Measurements from ENCODE around the gene HBG1. TPM values are rescaled to one million over a fixed set of nuclear protein-coding genes. Genes with fewer than 3 reads are reported as not detected.

HBG1 gene
- total and polyA plus RNA-seq, 11 donors = not detected

DNA sequence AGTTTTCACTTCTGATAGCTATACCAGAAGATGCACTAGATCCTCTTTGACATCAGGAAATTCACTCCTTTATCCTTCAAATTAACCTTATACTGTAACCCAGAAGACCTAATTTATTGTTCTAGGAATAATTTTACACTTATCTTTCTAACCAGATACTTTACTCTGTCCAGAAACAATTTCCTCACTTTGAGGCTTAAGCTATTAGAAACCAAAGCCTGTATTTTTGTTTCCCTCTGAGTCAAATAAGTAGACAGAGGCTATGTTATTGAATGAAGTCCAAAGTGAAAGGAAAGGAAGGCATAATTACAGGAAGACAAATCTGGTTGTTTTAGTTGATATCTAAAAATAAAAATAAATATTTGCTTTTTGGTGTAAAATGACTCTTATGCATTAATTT is 51.4 kb downstream of the HBG1 start:
- H3K4me1 ChIP-seq = no peaks in the 10 kb centered on the region
- no peaks in the 10 kb centered on the region for H3K36me3 ChIP-seq
- no peak overlapping the region for H3K27ac ChIP-seq
- H3K4me3 ChIP-seq = no peak overlapping the region
- ATAC-seq (no peak), DNase-seq (no peak)
- no peaks in the 10 kb centered on the region for H3K9me3 ChIP-seq
- TF ChIP-seq CTCF (IDR thresholded peaks at IDR 0.05) = no peak
- no peak for TF ChIP-seq POLR2A (IDR thresholded peaks at IDR 0.05)
- intact Hi-C loops (cut with DNase I) = no loop called here
- peaks cover 0 to 4% (median 0%) of the 10 kb centered on the region in 9 donors for H3K27me3 ChIP-seq

Other genes with a start within 250 kb of the HBG1 start
- gene OR52J3, start 203.3 kb downstream of the HBG1 start, total RNA-seq = not detected
- gene OR52J3, start 203.3 kb downstream of the HBG1 start, polyA plus RNA-seq = not detected
- not detected for gene OR52E2, start 190.2 kb downstream of the HBG1 start, total RNA-seq
- not detected for gene OR52E2, start 190.2 kb downstream of the HBG1 start, polyA plus RNA-seq
- not detected for gene OR52E1, start 180.3 kb downstream of the HBG1 start, total RNA-seq
- gene OR52E1, start 180.3 kb downstream of the HBG1 start, polyA plus RNA-seq = not detected
- not detected for gene OR52A5, start 111.5 kb downstream of the HBG1 start, total RNA-seq
- gene OR52A5, start 111.5 kb downstream of the HBG1 start, polyA plus RNA-seq = not detected
- not detected for gene OR52A1, start 95.1 kb downstream of the HBG1 start, total RNA-seq
- gene OR52A1, start 95.1 kb downstream of the HBG1 start, polyA plus RNA-seq = not detected
- gene OR51V1, start 49.2 kb downstream of the HBG1 start, total RNA-seq = not detected
- gene OR51V1, start 49.2 kb downstream of the HBG1 start, polyA plus RNA-seq = not detected
- gene HBB, start 22.8 kb downstream of the HBG1 start, total RNA-seq = 1,000 to 10,000 TPM in 1 of 9 donors, 100 to 1,000 TPM in 8; 123 to 1,223 (median 316) TPM
- gene HBB, start 22.8 kb downstream of the HBG1 start, polyA plus RNA-seq = 10 to 100 TPM in 1 of 2 donors, 1 to 10 TPM in 1; 1.1 to 53.3 TPM
- 1 to 10 TPM in 1 of 9 donors, not detected in 8; 4.2 TPM for gene HBD, start 15.4 kb downstream of the HBG1 start, total RNA-seq
- not detected for gene HBD, start 15.4 kb downstream of the HBG1 start, polyA plus RNA-seq
- 1 to 10 TPM in 2 of 9 donors, under 1 TPM in 1, not detected in 6; 0.72 to 2.0 (median 1.9) TPM for gene HBG2, start 4.9 kb upstream of the HBG1 start, total RNA-seq
- not detected for gene HBG2, start 4.9 kb upstream of the HBG1 start, polyA plus RNA-seq
- gene HBE1, start 20.1 kb upstream of the HBG1 start, total RNA-seq = not detected
- gene HBE1, start 20.1 kb upstream of the HBG1 start, polyA plus RNA-seq = not detected
- not detected for gene OR51B4, start 52.1 kb upstream of the HBG1 start, total RNA-seq
- not detected for gene OR51B4, start 52.1 kb upstream of the HBG1 start, polyA plus RNA-seq
- not detected for gene OR51B2, start 74.4 kb upstream of the HBG1 start, total RNA-seq
- not detected for gene OR51B2, start 74.4 kb upstream of the HBG1 start, polyA plus RNA-seq
- gene OR51B5, start 93.7 kb upstream of the HBG1 start, total RNA-seq = under 1 TPM in 1 of 9 donors, not detected in 8; 0.80 TPM
- under 1 TPM in 1 of 2 donors, not detected in 1; 0.11 TPM for gene OR51B5, start 93.7 kb upstream of the HBG1 start, polyA plus RNA-seq
- gene OR51B6, start 101.7 kb upstream of the HBG1 start, total RNA-seq = not detected
- gene OR51B6, start 101.7 kb upstream of the HBG1 start, polyA plus RNA-seq = not detected
- not detected for gene OR51M1, start 134.0 kb upstream of the HBG1 start, total RNA-seq
- gene OR51M1, start 134.0 kb upstream of the HBG1 start, polyA plus RNA-seq = not detected
- not detected for gene OR51Q1, start 172.3 kb upstream of the HBG1 start, total RNA-seq
- gene OR51Q1, start 172.3 kb upstream of the HBG1 start, polyA plus RNA-seq = not detected
- not detected for gene OR51I1, start 191.7 kb upstream of the HBG1 start, total RNA-seq
- not detected for gene OR51I1, start 191.7 kb upstream of the HBG1 start, polyA plus RNA-seq
- gene OR51I2, start 199.5 kb upstream of the HBG1 start, total RNA-seq = not detected
- gene OR51I2, start 199.5 kb upstream of the HBG1 start, polyA plus RNA-seq = not detected
- gene OR52D1, start 238.8 kb upstream of the HBG1 start, total RNA-seq = not detected
- gene OR52D1, start 238.8 kb upstream of the HBG1 start, polyA plus RNA-seq = not detected

All from heart left ventricle (tissue), 16 donors.